D341Med (cell line): ENCODE measurements around the gene SDC4.

ENCODE experiments used
- DNase-seq: peaks from one replicate; pipeline ENCODE4 v3.0.0; 2012; ENCODE audit warnings: low spot score

Gene SDC4

GRCh38 chr20:45347936-45348778 is at the start of gene SDC4:
SDC4 (minus strand) TSS chr20:45348424; CDS start chr20:45348384, 40 bp downstream.
- DNase-seq, result peak; percentile 92

GRCh38 chr20:45395114-45395415 is 46.8 kb upstream of the SDC4 start:
- no peak for DNase-seq

- DNase-seq, result no peak
These were observed 46.2 kb upstream of the SDC4 start for GRCh38 chr20:45394221-45395113.

GRCh38 chr20:45392733-45393132 is 44.5 kb upstream of the SDC4 start:
- peak; percentile 68 for DNase-seq

GRCh38 chr20:45391559-45391958 is 43.3 kb upstream of the SDC4 start:
- DNase-seq, result no peak

GRCh38 chr20:45390931-45391330 is 42.7 kb upstream of the SDC4 start:
- no peak for DNase-seq

- no peak for DNase-seq
These were observed 39.0 kb upstream of the SDC4 start for GRCh38 chr20:45387274-45387673.

GRCh38 chr20:45378191-45378590 is 30.0 kb upstream of the SDC4 start, which contains the start of gene TP53TG5:
TP53TG5 (minus strand) TSS chr20:45378325; CDS start chr20:45378236, 89 bp downstream.
- DNase-seq, result peak; percentile 49

GRCh38 chr20:45377269-45377668 is 29.0 kb upstream of the SDC4 start:
- no peak for DNase-seq

GRCh38 chr20:45374966-45375365 is 26.7 kb upstream of the SDC4 start:
- no peak for DNase-seq

GRCh38 chr20:45374101-45374467 is 25.9 kb upstream of the SDC4 start:
- no peak for DNase-seq

- peak; percentile 91 for DNase-seq
These were observed 25.3 kb upstream of the SDC4 start for GRCh38 chr20:45373353-45374100.

- DNase-seq, result no peak
These were observed 24.6 kb upstream of the SDC4 start for GRCh38 chr20:45372646-45373352.

GRCh38 chr20:45372241-45372640 is 24.0 kb upstream of the SDC4 start:
- no peak for DNase-seq

- no peak for DNase-seq
These were observed 22.4 kb upstream of the SDC4 start for GRCh38 chr20:45370571-45371160.

GRCh38 chr20:45368221-45368980 is 20.2 kb upstream of the SDC4 start:
- DNase-seq, result no peak

GRCh38 chr20:45367126-45367525 is 18.9 kb upstream of the SDC4 start:
- DNase-seq, result no peak

- DNase-seq, result no peak
These were observed 18.4 kb upstream of the SDC4 start for GRCh38 chr20:45366631-45367030.

- no peak for DNase-seq
These were observed 18.0 kb upstream of the SDC4 start for GRCh38 chr20:45366192-45366591.

GRCh38 chr20:45365444-45365970 is 17.3 kb upstream of the SDC4 start:
- DNase-seq, result no peak
